Activated CD4-positive, CD25-positive, alpha-beta regulatory T cell treated with anti-CD3 and anti-CD28 coated beads, Interleukin-2, amount 50 U/mL, for 72 hours (primary cell): Measurements from ENCODE around the gene GRAMD1A.
"Not testable (repeated sequence)": the region's sequence is repeated elsewhere in the genome, so short reads cannot be mapped to it uniquely, and the experiment has no call there.

Source experiments
- DNase-seq: peaks from one replicate; pipeline ENCODE4 v3.0.0; 2021

The GRAMD1A gene

GRCh38 chr19:35004517-35005255 lies 4.6 kb downstream of the GRAMD1A start:
- DNase-seq, result no peak

GRCh38 chr19:35005256-35005977 lies 5.3 kb downstream of the GRAMD1A start:
- no peak for DNase-seq

DNA sequence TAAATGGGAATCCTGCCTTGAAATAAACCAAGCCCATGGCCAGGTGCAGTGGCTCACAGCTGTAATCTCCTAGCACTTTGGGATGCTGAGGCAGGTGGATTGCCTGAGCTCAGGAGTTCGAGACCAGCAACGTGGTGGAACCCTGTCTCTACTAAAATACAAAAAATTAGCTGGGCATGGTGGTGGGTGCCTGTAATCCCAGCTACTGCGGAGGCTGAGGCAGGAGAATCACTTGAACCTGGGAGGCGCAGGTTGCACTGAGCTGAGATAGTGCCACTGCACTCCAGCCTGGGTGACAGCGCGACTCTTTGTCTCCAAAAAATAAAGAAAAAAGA lies 5.9 kb downstream of the GRAMD1A start:
- DNase-seq, result not testable (repeated sequence)

DNA sequence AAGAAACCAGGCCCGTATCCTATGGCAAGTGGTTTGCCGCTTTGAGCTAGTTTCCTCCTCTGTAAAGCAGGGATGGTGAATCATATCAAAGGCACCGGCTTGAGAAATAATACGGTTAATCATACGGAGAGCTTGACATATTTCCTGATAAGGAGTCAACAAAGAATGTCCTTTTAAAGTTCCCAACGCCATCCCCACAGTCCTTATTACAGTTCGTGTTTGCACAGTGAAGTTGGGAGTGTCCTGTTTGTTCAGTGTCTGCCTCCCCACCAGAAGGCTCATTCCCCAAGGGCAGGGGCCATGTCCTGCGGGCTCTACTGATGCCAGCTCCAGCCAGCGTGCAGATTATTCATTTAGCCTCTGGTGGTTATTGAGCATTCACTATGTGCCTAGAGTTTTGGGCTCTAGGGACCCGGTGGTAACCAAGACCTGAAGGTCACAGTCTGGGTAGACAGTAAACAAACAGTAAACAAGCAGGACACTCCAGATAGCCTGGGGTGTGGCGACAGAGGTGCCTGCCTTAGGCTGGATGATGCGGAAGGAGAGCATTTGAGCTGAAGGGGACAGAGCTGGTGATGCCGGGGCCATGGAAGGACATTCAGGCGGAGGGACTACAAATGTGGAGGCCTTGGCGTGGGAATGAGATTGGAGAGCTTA lies 6.3 kb downstream of the GRAMD1A start:
- DNase-seq, result no peak

DNA sequence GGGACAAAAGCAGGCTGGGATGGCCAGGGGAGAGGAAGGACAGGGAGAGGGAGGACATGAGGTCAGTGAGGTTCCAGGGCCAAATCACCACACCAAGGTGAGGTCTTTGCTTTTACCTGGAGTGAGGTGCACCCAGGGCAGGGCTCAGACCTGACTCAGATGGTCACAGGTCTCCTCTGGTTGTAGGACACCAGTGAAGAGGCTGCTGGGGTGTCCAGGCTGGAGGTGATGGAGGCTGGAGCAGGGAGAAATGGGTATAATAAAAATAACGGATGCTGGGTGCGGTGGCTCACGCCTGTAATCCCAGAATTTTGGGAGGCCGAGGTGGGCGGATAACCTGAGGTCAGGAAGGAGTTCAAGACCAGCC lies 6.9 kb downstream of the GRAMD1A start:
- DNase-seq, result no peak

GRCh38 chr19:35007427-35007826 lies 7.3 kb downstream of the GRAMD1A start:
- DNase-seq, result not testable (repeated sequence)

DNA sequence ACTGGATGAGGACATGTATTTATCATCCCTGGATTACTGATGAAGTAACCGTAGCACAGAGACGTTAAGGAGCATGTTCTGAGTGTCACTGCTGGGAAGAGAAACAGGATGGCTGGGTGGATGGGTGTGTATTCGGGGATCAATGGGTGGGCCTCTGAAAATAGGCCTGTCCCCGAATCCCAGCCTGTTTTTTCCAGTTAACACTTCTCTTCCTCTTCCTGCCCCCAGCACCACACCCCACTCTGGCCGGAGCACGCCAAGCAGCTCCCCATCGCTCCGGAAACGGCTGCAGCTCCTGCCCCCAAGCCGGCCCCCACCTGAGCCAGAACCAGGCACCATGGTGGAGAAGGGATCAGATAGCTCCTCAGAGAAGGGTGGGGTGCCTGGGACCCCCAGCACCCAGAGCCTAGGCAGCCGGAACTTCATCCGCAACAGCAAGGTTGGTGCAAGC lies 8.8 kb downstream of the GRAMD1A start:
- no peak for DNase-seq

GRCh38 chr19:35009424-35010415 lies 9.6 kb downstream of the GRAMD1A start:
- no peak for DNase-seq

DNA sequence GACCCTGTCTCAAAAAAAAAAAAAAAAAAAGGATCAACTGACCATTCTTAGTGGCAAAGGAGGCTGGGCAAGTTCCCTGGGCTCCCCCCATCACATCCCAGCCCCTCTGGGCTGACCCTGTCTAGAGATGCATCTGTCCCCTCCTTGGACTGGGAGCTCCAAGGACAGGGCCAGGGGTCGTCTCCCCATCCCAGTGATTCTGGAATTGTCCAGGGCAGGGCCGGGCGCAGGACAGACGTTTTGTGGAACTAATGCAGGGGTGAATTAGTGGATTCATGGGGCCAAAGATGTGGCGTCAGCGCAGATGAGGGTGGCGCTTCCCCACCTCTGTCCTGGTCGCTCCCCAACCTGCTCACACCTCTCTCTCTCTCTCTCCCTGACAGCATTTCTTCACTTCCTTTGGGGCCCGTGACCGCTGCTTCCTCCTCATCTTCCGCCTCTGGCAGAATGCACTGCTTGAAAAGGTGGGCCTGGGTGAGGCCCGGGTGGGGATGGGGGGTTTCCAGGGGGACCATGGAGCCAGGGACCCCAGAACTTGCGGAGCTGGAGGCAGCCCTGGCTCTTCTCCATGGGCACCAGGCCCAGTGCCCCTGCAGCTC lies 11.1 kb downstream of the GRAMD1A start:
- no peak for DNase-seq

DNA sequence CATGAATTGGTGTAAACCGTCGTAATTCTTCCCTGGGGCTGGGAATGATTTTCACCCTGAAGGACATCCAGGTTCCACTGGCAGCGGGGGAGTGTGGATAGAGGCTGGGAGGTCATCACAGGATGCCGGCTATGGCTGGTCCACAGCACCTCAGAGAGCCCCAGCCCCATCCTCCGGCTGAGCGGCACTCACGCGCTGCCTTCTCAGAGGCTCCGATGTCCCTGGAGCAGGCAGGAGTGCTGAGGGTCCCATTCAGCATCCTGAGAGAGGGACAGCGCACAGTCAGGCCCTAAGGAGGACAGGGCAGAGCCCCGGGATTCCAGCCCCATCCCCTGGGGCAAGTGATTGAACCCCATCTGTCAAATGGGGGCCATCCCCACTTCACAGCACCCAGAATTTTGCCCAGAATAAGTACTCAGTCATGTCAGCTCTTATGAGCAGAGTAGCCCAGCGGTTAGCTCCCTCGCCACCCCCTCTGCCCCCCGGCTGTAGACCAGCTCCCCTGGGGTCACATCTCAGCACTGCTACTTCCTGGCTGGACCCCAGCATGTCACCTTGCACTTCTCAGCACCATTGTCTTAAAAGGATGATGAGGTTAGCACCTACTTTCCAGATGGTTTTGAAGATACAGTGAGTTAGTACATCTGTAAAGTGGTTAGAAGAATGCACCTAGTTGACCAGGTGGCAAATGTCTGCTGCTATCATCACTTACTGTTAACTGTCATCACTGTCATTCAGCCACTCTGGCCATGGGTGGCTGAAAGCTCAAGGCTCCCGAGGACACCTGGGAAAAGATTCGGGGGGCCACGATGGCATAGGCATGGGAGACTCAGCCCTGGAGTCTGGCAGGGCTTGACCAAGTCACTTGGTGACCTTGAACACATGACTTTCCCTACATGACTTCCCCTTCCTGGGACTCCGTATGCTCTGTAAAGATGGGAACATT lies 11.9 kb downstream of the GRAMD1A start:
- no peak for DNase-seq

GRCh38 chr19:35013041-35013819 lies 13.1 kb downstream of the GRAMD1A start:
- peak; percentile 85 for DNase-seq

- DNase-seq, result peak; percentile 57
Observed at GRCh38 chr19:35013820-35014754, 14.0 kb downstream of the GRAMD1A start.

- not testable (repeated sequence) for DNase-seq
Observed at GRCh38 chr19:35014774-35015173, 14.7 kb downstream of the GRAMD1A start.

GRCh38 chr19:35015270-35015953 lies 15.3 kb downstream of the GRAMD1A start:
- no peak for DNase-seq

DNA sequence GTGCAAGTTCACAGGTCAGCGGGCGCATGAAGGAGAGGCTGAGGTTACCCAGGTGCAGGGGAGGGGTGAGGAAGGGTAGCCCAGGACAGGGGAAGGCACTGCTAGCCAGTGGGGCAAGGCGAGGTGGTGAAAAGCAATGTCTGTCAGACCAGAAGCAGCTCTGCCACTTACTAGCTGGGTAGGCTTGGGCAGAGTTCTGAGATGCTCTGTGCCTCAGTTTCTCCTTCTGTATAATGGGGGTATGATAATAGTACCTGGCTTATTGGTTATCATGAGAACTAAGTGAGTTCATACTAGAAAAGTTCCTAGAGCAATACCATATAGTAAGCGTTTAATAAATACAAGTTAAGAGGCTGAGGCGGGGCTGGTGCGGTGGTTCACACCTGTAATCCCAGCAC lies 15.8 kb downstream of the GRAMD1A start:
- no peak for DNase-seq

GRCh38 chr19:35017507-35017906 lies 17.4 kb downstream of the GRAMD1A start:
- DNase-seq, result no peak

- DNase-seq, result no peak
Observed at GRCh38 chr19:35018379-35018778, 18.3 kb downstream of the GRAMD1A start.

DNA sequence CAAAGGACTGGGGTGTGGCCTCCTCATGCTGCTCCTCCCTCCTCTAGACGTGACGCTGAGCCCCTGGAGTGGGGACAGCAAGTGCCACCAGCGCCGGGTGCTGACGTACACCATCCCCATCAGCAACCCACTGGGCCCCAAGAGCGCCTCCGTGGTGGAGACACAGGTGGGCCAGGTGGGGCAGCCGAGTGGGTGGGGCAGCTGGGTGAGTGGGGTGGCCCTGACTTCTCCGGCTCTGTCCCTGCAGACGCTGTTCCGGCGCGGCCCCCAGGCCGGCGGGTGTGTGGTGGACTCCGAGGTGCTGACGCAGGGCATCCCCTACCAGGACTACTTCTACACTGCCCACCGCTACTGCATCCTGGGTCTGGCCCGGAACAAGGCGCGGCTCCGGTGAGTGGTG lies 19.0 kb downstream of the GRAMD1A start:
- DNase-seq, result no peak

DNA sequence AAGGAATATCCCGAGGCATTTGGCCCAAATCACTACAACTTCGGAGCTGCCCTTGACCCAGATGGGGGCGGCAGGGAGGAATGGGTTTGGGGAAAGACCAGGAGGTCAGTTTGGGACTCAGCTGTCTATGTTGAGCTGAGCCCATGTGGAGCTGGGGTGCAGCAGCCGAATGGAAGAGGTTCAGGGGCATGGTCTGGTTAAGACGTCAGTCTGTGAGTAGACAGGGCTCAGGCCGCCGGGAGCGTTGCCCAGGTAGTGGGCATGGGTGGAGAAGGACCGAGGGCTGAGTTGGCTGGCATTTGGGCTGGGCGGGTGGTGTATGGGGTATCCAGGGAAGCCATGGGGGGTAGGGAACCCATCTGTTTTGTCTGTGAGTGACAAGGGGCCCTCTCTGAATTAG lies 20.9 kb downstream of the GRAMD1A start:
- no peak for DNase-seq
